ENCODE results near the gene C7orf25. TPM values are rescaled to one million over a fixed set of nuclear protein-coding genes. Genes with fewer than 3 reads are reported as not detected.

The C7orf25 gene
- total and polyA plus RNA-seq, 2 of the 13 experiments (the other 11 are each of a cell fraction or from before 2014, with no cell fraction given): 0.37 to 1.3 TPM

DNA sequence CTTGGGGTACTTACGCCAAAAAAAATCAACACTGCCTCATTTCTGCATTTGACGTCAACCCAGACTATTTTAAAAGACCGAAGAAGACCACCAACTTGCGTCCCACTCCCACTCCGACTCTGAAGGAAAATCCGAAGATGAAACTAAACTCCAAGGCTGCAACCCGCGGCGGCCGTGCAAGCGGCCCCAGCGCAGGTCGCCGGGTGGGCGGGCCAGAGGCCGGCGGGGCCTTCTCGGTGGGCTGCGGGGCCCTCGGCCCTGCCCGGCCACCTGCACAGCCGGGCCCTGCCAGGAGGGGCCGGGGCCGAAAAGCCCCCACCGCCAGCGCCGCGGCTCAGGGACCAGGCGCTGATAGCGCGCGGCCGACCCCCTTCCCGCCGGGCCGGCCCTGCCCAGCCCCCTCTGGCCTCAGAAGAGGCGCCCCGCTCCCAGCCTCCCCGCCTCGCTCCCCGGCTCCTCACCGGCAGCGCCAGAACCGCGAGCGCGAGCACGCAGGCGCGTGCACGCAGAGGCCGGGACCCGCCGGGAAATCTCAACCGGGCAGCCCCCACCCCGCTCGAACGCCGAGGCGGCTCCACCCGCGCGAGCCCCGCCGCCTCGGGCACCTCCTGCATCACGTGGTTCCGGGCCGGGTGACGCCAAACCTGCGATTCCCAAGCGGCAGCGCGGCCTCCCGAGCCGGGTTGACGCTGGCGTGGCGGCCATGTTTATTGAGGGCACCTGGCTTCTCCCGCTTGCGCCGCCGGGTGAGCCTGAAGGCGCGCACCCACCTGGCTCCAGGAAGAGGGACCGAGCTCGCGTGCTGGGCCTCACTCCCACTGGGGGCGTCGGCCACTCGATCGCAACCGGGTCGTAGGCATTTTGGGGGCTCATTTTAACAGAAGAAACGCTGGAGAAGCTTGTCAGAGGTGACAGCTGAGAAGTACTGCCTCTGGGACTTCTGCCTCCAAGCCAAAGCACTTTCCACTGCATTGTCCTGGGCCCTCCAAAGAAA is at the start of gene C7orf25 (continued):
- peak; percentile 84; the same call in 1 of the 2 replicates for TF ChIP-seq ZNF337 (CRISPR knock-in tag; IDR thresholded peaks at IDR 0.05; ENCODE audit: borderline replicate concordance, low read depth)
- TF ChIP-seq HMGXB4 (CRISPR knock-in tag; IDR thresholded peaks at IDR 0.05; ENCODE audit: borderline replicate concordance in 1 of 2, low read depth in 1 of 2): peak; percentile 63 to 77; a peak in 3 of 4 replicates
- no peak for TF ChIP-seq RARG (CRISPR knock-in tag; IDR thresholded peaks at IDR 0.05; ENCODE audit: low read depth)
- no peak for TF ChIP-seq RBM22 (optimal IDR thresholded peaks at IDR 0.05; ENCODE audit: low read length)
- no peak for TF ChIP-seq FOXK2 (IDR thresholded peaks at IDR 0.05)
- TF ChIP-seq BCL6 (CRISPR knock-in tag; IDR thresholded peaks at IDR 0.05): no peak; the same call in 1 of the 2 replicates
- TF ChIP-seq TSC22D2 (CRISPR knock-in tag; IDR thresholded peaks at IDR 0.05; ENCODE audit: borderline replicate concordance): peak; percentile 86; the same call in 1 of the 2 replicates
- TF ChIP-seq, protein P1, sequence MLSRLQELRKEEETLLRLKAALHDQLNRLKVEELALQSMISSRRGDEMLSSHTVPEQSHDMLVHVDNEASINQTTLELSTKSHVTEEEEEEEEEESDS (CRISPR knock-in tag; IDR thresholded peaks at IDR 0.05; ENCODE audit: borderline replicate concordance): no peak
- 0 out of 2 replicates have a peak, but pooled peaks have one; percentile 17 for TF ChIP-seq CHCHD3 (CRISPR knock-in tag; IDR thresholded peaks at IDR 0.05)
- peak; percentile 16; the same call in 1 of the 2 replicates for TF ChIP-seq MTA1 (CRISPR knock-in tag; IDR thresholded peaks at IDR 0.05; ENCODE audit: borderline replicate concordance)
- peak; percentile 85; the same call in 1 of the 2 replicates for TF ChIP-seq DZIP1 (CRISPR knock-in tag; IDR thresholded peaks at IDR 0.05)
- TF ChIP-seq KAT7 (CRISPR knock-in tag; IDR thresholded peaks at IDR 0.05; ENCODE audit: borderline replicate concordance): no peak; the same call in 1 of the 2 replicates
- no peak for TF ChIP-seq RFX5 (IDR thresholded peaks at IDR 0.05; ENCODE audit: low read depth, low read length)
- no peak for TF ChIP-seq ZFP36L2 (CRISPR knock-in tag; IDR thresholded peaks at IDR 0.05)
- no peak for TF ChIP-seq CEBPB (IDR thresholded peaks at IDR 0.05; ENCODE audit: borderline replicate concordance, low read depth, low read length)
- peak; percentile 19; the same call in 1 of the 2 replicates for TF ChIP-seq TOPORS (CRISPR knock-in tag; IDR thresholded peaks at IDR 0.05)
- TF ChIP-seq NFKB2 (CRISPR knock-in tag; IDR thresholded peaks at IDR 0.05; ENCODE audit: borderline replicate concordance): peak; percentile 86
- TF ChIP-seq ZSCAN22 (CRISPR knock-in tag; IDR thresholded peaks at IDR 0.05): no peak
- 0 out of 2 replicates have a peak, but pooled peaks have one; percentile 23 for TF ChIP-seq NCOA2 (CRISPR knock-in tag; IDR thresholded peaks at IDR 0.05)
- TF ChIP-seq ZNF24 (IDR thresholded peaks at IDR 0.05): no peak
